GM18520 (cell line): Measurements from ENCODE around the gene OIT3.

Experiments
- ATAC-seq: cut with Tn5 transposase; IDR thresholded peaks from one replicate; pipeline ENCODE4 v1.9.1; 2021; ENCODE audit not compliant: unreplicated experiment

OIT3 gene

DNA sequence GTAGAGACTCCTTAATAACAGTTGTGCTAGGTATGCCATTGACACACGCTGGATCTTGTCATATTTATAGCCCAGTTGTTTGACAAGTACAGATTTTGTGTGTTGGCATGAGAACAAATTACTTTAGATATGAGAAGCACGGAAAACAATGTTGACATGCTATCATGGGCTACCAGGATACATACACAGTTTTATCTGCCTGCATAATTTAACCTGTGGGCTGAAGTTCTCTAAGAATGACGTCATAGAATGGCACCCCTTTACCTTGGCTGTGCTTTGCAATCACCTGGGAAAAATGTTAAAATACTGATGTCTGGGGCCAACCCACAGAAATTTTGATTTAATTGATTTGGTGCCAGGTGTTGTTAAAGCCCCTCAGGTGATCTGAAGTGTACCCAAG is 58.2 kb downstream of the OIT3 start:
- ATAC-seq = no peak

DNA sequence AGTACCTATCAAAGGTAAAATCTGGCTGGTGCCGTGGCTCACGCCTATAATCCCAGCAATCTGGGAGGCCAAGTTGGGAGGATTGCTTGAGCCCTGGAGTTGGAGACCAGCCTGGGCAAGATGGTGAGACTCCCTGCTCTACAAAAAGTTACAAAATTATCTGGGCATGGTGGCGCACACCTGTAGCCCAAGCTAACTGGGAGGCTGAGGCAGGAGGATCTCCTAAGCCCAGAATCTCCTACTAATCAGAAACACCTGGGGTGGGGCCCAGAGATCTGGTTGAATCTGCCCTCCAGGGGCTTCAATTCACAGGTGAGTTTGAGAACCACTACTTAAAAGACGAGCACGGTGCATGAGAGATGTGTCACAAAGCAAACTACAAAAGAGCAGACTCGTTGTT is 58.6 kb downstream of the OIT3 start:
- no peak for ATAC-seq

- ATAC-seq = no peak
Measured at GRCh38 chr10:72952642-72953158, 59.2 kb downstream of the OIT3 start.

DNA sequence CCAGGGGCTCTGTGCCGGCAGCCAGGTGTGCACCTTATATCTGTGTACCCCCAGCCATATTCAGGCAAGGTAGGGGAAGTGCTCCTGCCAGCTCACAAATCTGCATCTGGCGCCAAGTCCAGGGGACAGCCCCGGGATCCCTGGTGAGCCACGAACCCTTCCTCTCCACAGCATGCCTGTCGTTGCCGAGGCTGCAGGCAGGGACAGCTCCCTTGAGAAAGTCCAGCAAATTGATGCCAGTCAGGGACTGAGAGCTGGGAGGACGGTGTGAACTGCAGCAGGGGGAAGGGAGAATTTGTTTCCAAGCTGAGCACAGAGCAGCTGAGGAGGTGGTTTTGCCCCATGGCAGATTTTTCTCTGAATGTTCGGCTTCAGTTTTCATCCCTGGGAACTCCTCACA is 60.1 kb downstream of the OIT3 start:
- no peak for ATAC-seq

DNA sequence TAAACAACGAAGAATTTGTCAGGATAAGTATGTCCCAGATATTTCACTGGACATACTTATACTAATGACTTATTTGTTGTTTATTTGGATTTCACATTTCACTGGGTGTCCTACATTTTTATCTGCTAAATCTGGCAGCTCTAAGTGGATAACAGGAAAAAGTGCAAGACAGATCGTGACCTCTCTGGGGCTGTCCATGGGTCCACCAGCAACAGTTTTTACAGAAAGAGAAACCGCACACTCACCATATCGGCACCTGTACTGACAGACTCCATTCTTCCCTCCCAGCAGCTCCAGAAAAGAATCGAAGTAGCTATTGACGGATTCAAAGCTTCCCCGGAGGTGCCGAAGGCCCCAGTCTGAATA is 60.7 kb downstream of the OIT3 start:
- no peak for ATAC-seq

- ATAC-seq = no peak
Measured at GRCh38 chr10:72954596-72955554, 61.3 kb downstream of the OIT3 start, which contains the start of gene PLA2G12B. Gene PLA2G12B, minus strand, starts transcription at chr10:72954806. Its CDS starts 121 bp downstream, at chr10:72954685.

GRCh38 chr10:72956001-72956400 is 62.5 kb downstream of the OIT3 start:
- no peak for ATAC-seq

GRCh38 chr10:72976886-72977285 is 83.3 kb downstream of the OIT3 start:
- no peak for ATAC-seq

GRCh38 chr10:72979709-72980108 is 86.2 kb downstream of the OIT3 start:
- ATAC-seq = no peak

DNA sequence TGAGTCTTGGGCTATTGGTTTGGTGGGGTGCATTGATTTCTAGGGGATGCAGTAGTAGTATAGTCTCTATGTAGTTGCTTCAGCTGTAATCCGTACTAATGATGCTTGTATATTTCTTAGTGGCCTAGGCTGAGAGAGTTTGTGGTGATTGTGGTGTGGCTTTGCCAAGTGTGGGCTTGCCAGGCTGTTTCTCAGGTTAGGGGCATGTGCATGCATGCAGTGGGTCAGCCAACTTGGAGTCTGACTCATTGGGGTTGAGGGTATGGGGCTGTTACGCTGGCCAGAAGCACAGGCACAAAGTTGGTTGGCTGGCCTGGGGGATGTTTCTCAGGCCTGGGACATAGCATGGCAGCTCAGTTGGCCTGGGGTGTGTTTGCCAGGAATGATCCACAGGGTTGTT is 86.8 kb downstream of the OIT3 start:
- ATAC-seq = no peak

DNA sequence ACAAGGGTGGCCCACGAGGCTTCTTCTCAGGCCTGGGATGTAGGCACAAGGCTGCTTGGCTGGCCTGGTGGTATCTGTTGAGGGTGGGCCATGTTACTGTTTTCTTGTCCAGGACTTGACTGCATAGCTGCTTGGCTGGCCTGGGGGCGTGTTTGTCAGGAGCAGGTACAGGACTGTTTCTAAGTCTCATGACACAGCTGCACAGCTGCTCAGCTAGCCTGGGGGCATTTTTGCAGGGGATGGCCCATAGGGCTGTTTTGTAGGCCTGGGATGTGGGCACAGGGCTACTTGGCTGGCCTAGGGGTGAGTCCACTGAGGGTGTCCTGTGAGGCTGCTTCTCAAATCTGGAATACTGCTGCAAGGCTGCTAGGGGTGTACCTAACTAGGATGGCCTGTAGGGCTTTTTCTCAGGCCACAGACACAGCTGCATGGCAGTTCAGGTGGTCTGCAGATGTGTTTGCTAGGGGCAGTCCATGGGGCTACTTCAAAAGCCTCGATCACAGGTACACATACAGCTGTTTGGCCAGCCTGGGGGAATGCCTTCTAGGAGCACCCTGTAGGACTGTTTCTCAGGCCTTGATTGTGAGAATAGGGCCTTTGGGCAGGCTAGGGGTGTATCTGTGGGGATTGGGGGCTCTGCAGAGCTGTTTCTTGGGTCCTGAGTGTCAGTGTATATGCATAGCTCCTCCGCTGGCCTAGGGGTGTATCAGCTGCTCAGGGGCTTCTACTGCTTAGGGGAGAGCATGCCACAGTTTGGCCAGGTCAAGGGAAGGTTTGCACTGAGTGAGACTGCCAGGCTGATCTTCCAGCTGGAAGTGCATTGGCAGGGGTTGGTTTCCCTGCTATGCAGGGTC is 87.7 kb downstream of the OIT3 start:
- ATAC-seq = no peak

- no peak for ATAC-seq
Measured at GRCh38 chr10:72981882-72982529, 88.5 kb downstream of the OIT3 start.
